Peyer's patch (tissue), 4 donors: ENCODE data around the gene MED16.

Source experiments
- POLR2A ChIP-seq, 2 donors: fragments of 450-650 bp; IDR thresholded peaks; one replicate each; pipeline ENCODE4 v1.5.1; 2017; ENCODE audit warnings: antibody characterized with exemption in 2 of 2, mild to moderate bottlenecking in 2 of 2, moderate library complexity in 2 of 2
- TF ChIP-seq, protein P1 (sequence below), 6 experiments: fragments of 450-650 bp in 4 of 6; fragments of 200-600 bp in 2 of 6; sonication (generic) in 1 of 6; IDR thresholded peaks; one replicate each; pipeline ENCODE4 v1.5.1; 2017 to 2019; ENCODE audit warnings: antibody characterized with exemption in 6 of 6, mild to moderate bottlenecking in 3 of 6, moderate library complexity in 1 of 6

DNA sequence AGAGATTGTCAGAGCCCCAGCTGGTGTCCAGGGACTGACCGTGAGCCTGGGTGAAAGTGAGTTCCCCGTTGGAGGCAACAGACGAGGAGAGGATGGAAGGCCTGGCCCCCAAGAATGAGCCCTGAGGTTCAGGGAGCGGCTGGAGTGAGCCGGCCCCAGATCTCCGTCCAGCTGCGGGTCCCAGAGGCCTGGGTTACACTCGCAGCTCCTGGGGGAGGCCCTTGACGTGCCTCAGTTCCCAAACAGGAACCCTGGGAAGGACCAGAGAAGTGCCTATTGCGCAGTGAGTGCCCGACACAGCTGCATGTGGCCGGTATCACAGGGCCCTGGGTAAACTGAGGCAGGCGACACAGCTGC is 42.0 kb downstream of the MED16 start:
- TF ChIP-seq, protein P1, sequence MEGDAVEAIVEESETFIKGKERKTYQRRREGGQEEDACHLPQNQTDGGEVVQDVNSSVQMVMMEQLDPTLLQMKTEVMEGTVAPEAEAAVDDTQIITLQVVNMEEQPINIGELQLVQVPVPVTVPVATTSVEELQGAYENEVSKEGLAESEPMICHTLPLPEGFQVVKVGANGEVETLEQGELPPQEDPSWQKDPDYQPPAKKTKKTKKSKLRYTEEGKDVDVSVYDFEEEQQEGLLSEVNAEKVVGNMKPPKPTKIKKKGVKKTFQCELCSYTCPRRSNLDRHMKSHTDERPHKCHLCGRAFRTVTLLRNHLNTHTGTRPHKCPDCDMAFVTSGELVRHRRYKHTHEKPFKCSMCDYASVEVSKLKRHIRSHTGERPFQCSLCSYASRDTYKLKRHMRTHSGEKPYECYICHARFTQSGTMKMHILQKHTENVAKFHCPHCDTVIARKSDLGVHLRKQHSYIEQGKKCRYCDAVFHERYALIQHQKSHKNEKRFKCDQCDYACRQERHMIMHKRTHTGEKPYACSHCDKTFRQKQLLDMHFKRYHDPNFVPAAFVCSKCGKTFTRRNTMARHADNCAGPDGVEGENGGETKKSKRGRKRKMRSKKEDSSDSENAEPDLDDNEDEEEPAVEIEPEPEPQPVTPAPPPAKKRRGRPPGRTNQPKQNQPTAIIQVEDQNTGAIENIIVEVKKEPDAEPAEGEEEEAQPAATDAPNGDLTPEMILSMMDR (IDR thresholded peaks at IDR 0.05): no peak
- no peak for TF ChIP-seq POLR2A (IDR thresholded peaks at IDR 0.05)
